HG03565 (cell line): ENCODE data around the gene ASB15.

Source experiments
- ATAC-seq: cut with Tn5 transposase; IDR thresholded peaks from one replicate; pipeline ENCODE4 v1.9.1; 2021; ENCODE audit warnings: mild to moderate bottlenecking, moderate library complexity; ENCODE audit not compliant: unreplicated experiment

Gene ASB15

DNA sequence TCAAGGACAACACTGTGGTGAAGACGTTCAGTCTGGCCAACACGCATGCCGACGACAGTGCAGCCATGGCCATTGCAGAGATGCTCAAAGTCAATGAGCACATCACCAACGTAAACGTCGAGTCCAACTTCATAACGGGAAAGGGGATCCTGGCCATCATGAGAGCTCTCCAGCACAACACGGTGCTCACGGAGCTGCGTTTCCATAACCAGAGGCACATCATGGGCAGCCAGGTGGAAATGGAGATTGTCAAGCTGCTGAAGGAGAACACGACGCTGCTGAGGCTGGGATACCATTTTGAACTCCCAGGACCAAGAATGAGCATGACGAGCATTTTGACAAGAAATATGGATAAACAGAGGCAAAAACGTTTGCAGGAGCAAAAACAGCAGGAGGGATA, 60.7 kb downstream of the ASB15 start:
- ATAC-seq, result no peak

GRCh38 chr7:123662755-123663154, 61.1 kb downstream of the ASB15 start:
- ATAC-seq, result no peak

- ATAC-seq, result no peak
These were observed 61.6 kb downstream of the ASB15 start for GRCh38 chr7:123663200-123663599.

GRCh38 chr7:123665157-123665556, 63.5 kb downstream of the ASB15 start:
- ATAC-seq, result no peak

DNA sequence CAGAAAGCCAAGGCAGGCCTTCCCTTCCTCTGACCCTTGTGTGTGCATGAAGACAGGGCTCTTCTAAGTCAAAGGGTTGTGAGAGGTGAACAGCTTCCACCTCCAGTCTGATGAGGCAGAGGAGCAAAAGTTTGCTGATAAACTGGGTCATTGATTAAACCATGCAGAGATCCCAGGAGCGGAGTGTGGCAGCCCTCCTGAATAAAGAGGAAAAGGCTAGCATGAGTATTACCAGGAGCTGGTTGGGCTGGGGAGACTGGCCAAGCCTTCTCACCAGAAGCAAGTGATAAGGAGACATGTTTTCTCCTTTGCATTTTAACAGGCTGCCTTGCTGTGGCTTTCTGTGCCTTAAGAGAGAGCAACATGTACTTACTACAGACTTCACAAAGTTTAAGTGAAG, 64.3 kb downstream of the ASB15 start:
- ATAC-seq, result no peak

GRCh38 chr7:123666492-123666891, 64.9 kb downstream of the ASB15 start:
- no peak for ATAC-seq

GRCh38 chr7:123669485-123669884, 67.9 kb downstream of the ASB15 start:
- no peak for ATAC-seq

DNA sequence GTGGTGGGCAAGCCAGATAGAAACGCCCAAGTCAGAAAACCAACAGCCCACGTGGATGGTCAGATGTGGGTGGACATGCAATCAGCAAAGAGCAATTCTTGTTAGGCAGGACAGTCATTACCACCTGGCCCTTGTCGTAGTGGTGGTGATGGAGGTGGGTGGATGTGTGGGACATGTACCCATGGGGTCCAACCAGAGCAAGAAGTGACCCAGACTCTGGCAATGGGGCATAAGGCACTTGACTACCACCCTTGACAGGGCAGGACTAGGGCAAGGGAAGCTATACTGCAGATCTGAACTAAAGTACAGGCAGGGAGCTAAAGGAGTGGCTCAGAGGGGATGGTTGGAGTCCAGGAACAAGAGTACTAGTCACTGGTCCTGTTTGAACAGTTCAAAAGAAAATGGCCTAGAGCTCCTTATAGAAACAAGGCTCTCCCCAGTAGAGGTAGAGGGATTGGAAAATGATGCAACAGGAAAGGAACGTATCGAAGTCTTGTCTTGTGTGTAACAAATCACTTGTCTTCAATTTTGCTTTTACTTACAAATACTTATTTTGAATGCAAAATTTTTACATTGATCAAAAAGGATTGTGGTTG, 71.6 kb downstream of the ASB15 start:
- no peak for ATAC-seq

- no peak for ATAC-seq
These were observed 72.3 kb downstream of the ASB15 start for GRCh38 chr7:123673752-123674398.

DNA sequence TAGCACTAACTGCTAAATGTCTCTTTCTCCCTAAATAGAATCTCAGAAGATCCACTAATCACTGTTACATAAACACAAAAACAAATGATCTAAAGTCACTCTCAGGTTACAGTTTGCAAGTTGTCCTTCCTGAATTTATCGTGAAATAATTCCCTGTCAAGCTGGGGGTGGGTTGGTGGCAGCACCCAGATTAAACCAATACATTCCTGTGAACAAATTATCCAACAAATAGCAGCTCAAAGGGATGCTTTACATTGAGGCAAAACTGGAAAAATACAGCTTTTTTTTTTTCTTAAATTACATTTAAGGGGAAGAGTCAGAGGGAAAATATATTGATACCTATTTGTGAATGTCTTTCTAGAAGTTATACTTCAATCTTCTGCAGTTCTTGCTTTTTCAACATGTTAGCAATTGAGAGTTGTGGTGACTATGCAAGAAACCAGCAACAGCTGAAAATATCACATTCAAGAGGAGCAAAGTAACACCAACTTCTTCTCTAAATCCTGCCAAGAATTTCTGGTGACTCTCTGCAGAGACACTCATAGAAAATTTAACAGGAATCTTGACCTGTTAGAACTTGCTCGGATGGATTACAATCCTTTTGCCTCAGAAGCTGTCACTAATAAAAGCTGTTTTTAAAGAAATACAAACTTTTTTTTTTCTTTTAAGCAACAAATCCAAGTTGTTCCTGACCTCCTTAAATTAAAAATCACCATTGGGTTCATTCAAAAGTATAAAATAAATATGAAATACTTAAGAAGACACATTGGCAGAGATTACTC, 73.0 kb downstream of the ASB15 start:
- no peak for ATAC-seq

- ATAC-seq, result no peak
These were observed 73.5 kb downstream of the ASB15 start for GRCh38 chr7:123675181-123675473.

GRCh38 chr7:123677061-123677715, 75.6 kb downstream of the ASB15 start:
- no peak for ATAC-seq

DNA sequence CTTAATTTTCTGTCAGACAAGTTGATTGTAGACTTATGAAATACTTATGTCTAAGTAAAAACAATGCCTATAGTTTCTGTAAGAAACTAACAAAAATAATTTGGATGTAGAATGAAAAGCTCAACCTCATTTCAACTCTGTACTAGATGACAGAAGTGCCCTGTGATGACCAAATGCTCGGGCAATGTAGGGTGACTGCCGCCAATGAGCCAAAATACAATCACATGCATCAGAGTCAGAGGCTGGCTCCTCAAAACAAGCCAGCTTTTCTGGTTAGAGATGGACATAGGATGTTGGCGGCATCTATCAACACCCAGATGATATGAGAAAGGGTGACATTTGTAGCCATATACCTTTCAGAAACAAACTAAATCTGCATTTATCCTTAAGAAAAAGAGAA, 78.0 kb downstream of the ASB15 start:
- ATAC-seq, result no peak

DNA sequence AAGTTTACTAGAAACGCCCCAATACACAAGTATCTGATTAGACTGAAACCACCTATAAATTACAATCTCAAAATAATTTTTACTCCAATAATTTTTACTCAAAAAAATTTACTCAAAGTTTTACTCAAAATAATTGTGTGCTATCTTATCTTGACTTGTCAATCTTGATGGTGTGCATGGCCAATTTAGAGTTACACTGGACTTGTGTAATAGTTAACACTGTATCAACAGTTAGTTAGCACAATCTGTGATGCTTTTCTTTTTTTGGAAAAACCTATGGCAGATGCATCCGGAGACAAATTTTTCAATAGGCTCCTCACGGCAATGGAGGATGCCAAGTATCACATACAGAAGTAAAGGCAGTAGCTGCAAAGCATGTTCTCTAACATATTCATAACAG, 79.0 kb downstream of the ASB15 start:
- ATAC-seq, result no peak

- no peak for ATAC-seq
These were observed 79.9 kb downstream of the ASB15 start for GRCh38 chr7:123681561-123681960.

DNA sequence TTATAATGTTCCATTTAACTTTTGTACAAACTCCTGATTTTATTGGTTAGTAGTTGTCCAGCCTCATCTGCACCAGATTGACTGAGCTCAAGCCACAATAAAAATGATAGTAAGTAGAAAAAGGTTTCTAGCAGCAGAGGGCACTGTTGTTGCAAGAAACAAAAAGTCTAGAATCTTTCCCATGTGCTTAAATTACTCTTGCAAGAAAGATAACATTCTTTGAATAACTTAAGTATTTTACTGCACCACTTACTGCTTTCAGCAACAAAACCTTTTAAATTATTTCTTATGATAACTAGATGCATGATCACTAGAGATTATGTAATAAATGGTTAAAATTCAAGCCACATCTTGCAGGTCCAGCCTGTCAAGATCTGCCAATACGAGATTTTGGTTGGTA, 81.1 kb downstream of the ASB15 start:
- no peak for ATAC-seq

- no peak for ATAC-seq
These were observed 85.5 kb downstream of the ASB15 start for GRCh38 chr7:123687161-123687560.

DNA sequence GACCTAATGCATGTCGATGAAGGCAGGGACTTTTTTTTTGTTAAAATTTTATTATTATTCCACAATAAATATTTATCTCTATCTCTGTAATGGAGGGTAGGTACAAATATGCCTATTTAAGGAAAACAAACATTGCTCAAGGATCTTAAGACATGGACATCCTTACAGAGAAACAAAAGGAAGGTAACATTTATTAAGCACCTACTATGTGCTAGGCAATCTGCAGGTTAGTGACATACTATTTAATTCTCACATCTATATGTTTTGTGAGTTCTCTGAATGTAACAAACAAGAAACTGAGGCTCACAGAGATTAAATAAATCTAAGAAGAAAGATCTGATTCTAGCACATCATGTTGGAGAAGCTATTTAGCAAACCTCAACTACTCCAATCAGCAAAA, 86.1 kb downstream of the ASB15 start:
- ATAC-seq, result no peak
